Brain microvascular endothelial cell (primary cell): ENCODE data around the gene TMEM164.

ENCODE experiments used
- DNase-seq: peaks from one replicate; pipeline ENCODE4 v3.0.0-alpha.2; 2020
- H3K27ac ChIP-seq: fragments of 250-450 bp; sonication (Bioruptor Pico); 2 replicates; pipeline ENCODE4 v1.5.1; 2020; ENCODE audit warnings: mild to moderate bottlenecking, moderate library complexity
- H3K27me3 ChIP-seq: fragments of 250-450 bp; sonication (Bioruptor Pico); replicated peaks from 2 replicates; pipeline ENCODE4 v1.5.1; 2020; ENCODE audit warnings: mild to moderate bottlenecking
- H3K36me3 ChIP-seq: fragments of 250-450 bp; sonication (Bioruptor Pico); replicated peaks from 2 replicates; pipeline ENCODE4 v1.5.1; 2020; ENCODE audit warnings: mild to moderate bottlenecking
- H3K4me3 ChIP-seq: 2 replicates; pipeline ENCODE4 v1.5.1; 2011; ENCODE audit warnings: low read depth, mild to moderate bottlenecking, control low read depth, low read length, moderate library complexity
- CTCF ChIP-seq: IDR thresholded peaks from 2 replicates; pipeline ENCODE4 v1.5.1; 2011; ENCODE audit warnings: low read depth, mild to moderate bottlenecking, moderate library complexity, low read length, control low read depth, inconsistent platforms; ENCODE audit errors: missing control alignments
- in situ Hi-C: cut with HindIII; loops from 2 replicates; pipeline ENCODE4 v1.10.0; 2017; ENCODE audit warnings: low sequenced_read_pairs, low pct_ligation_motif_present

Gene TMEM164

GRCh38 chrX:110133735-110134370 lies 130.9 kb downstream of the TMEM164 start:
- in situ Hi-C loops = no loop called here
- no peak overlapping the region for H3K4me3 ChIP-seq
- no peaks in the 10 kb centered on the region for H3K36me3 ChIP-seq
- H3K27ac ChIP-seq = no peak overlapping the region
- DNase-seq = no peak
- no peak for TF ChIP-seq CTCF
- no peaks in the 10 kb centered on the region for H3K27me3 ChIP-seq

- Histone ChIP-seq H3K4me3 (no peak overlapping the region), H3K36me3 (no peaks in the 10 kb centered on the region), H3K27ac (no peak overlapping the region), H3K27me3 (no peaks in the 10 kb centered on the region)
- DNase-seq = no peak
- in situ Hi-C loops = no loop called here
- TF ChIP-seq CTCF = no peak
These were observed 132.7 kb downstream of the TMEM164 start for GRCh38 chrX:110135618-110136017.

GRCh38 chrX:110136136-110136535 lies 133.2 kb downstream of the TMEM164 start:
- Histone ChIP-seq H3K27me3 (no peaks in the 10 kb centered on the region), H3K27ac (no peak overlapping the region), H3K36me3 (no peaks in the 10 kb centered on the region), H3K4me3 (no peak overlapping the region)
- in situ Hi-C loops = no loop called here
- no peak for TF ChIP-seq CTCF
- no peak for DNase-seq

GRCh38 chrX:110138557-110138956 lies 135.6 kb downstream of the TMEM164 start:
- H3K36me3 ChIP-seq = no peaks in the 10 kb centered on the region
- H3K27ac ChIP-seq = no peak overlapping the region
- H3K4me3 ChIP-seq = no peak overlapping the region
- in situ Hi-C loops = no loop called here
- no peak for TF ChIP-seq CTCF
- H3K27me3 ChIP-seq = no peaks in the 10 kb centered on the region
- no peak for DNase-seq

GRCh38 chrX:110139172-110139571 lies 136.3 kb downstream of the TMEM164 start:
- H3K4me3 ChIP-seq = no peak overlapping the region
- no peak for TF ChIP-seq CTCF
- DNase-seq = no peak
- H3K27ac ChIP-seq = no peak overlapping the region
- in situ Hi-C loops = no loop called here
- no peaks in the 10 kb centered on the region for H3K36me3 ChIP-seq
- H3K27me3 ChIP-seq = no peaks in the 10 kb centered on the region

- no peak overlapping the region for H3K4me3 ChIP-seq
- H3K27me3 ChIP-seq = no peaks in the 10 kb centered on the region
- no peak overlapping the region for H3K27ac ChIP-seq
- no peaks in the 10 kb centered on the region for H3K36me3 ChIP-seq
- in situ Hi-C loops = no loop called here
- no peak for TF ChIP-seq CTCF
- DNase-seq = no peak
These were observed 139.2 kb downstream of the TMEM164 start for GRCh38 chrX:110142096-110142495.
